Measurements from ENCODE around the gene RHO.

RHO gene

DNA sequence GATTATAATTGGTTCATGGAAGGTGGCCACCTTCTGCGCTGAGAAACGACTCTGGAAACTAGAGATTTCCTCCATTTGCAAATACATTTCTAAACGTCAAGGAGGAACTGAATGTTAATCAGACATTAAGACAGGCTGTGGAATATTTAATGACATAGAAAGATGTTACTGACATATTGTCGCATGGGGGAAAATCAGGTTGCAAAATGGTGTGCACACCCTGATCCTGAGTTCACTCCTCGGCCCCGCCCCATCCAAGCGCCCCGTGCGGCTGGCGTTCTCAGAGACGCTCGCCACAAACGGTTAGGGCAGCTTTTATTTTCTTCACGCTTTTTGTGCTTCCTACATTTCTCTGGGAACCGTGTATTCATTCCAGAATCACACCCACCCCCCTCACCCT lies 25.3 kb downstream of the RHO start:
- H3K4me3 ChIP-seq (ENCODE audit: low read length), result no peak overlapping the region
- TF ChIP-seq, protein P1, sequence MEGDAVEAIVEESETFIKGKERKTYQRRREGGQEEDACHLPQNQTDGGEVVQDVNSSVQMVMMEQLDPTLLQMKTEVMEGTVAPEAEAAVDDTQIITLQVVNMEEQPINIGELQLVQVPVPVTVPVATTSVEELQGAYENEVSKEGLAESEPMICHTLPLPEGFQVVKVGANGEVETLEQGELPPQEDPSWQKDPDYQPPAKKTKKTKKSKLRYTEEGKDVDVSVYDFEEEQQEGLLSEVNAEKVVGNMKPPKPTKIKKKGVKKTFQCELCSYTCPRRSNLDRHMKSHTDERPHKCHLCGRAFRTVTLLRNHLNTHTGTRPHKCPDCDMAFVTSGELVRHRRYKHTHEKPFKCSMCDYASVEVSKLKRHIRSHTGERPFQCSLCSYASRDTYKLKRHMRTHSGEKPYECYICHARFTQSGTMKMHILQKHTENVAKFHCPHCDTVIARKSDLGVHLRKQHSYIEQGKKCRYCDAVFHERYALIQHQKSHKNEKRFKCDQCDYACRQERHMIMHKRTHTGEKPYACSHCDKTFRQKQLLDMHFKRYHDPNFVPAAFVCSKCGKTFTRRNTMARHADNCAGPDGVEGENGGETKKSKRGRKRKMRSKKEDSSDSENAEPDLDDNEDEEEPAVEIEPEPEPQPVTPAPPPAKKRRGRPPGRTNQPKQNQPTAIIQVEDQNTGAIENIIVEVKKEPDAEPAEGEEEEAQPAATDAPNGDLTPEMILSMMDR (conservative IDR thresholded peaks at IDR 0.05; ENCODE audit: low read length), result no peak
- no peak for DNase-seq (ENCODE audit: low read depth)

GRCh38 chr3:129554356-129555152 lies 26.1 kb downstream of the RHO start:
- H3K4me3 ChIP-seq (ENCODE audit: low read length), result no peak overlapping the region
- DNase-seq (ENCODE audit: low read depth), result no peak

DNA sequence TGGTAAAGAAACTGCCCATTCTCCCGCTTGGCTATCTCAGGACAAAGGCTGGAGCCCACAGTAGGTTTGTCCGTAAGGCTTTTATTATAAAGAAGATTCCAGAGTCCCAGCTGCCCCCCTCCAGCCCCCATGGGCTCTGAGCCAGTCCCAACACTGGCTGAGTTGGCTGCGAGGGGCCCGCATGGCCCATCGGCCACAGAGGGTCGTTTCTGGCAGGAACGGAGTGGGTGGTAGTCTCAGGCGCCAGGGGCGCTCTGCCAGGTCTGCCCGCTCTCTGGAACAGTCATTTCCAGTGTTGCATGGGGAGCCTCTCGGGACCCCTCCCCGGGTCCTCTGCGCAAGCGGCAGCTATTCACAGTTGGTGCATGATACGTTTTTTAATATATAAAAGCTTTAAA lies 26.7 kb downstream of the RHO start:
- no peak overlapping the region for H3K4me3 ChIP-seq (ENCODE audit: low read length)
- TF ChIP-seq, protein P1 (conservative IDR thresholded peaks at IDR 0.05; ENCODE audit: low read length), result no peak
- no peak for DNase-seq (ENCODE audit: low read depth)

More at GRCh38 chr3:129554356-129555152, 26.1 kb downstream of the RHO start:
- TF ChIP-seq, protein P1 (conservative IDR thresholded peaks at IDR 0.05; ENCODE audit: low read length), result no peak

- TF ChIP-seq, protein P1 (conservative IDR thresholded peaks at IDR 0.05; ENCODE audit: low read length), result no peak
- no peak overlapping the region for H3K4me3 ChIP-seq (ENCODE audit: low read length)
- no peak for DNase-seq (ENCODE audit: low read depth)
Measured at GRCh38 chr3:129555616-129556357, 27.3 kb downstream of the RHO start.

GRCh38 chr3:129556358-129556695 lies 27.9 kb downstream of the RHO start:
- DNase-seq (ENCODE audit: low read depth), result no peak
- no peak overlapping the region for H3K4me3 ChIP-seq (ENCODE audit: low read length)
- TF ChIP-seq, protein P1 (conservative IDR thresholded peaks at IDR 0.05; ENCODE audit: low read length), result no peak

DNA sequence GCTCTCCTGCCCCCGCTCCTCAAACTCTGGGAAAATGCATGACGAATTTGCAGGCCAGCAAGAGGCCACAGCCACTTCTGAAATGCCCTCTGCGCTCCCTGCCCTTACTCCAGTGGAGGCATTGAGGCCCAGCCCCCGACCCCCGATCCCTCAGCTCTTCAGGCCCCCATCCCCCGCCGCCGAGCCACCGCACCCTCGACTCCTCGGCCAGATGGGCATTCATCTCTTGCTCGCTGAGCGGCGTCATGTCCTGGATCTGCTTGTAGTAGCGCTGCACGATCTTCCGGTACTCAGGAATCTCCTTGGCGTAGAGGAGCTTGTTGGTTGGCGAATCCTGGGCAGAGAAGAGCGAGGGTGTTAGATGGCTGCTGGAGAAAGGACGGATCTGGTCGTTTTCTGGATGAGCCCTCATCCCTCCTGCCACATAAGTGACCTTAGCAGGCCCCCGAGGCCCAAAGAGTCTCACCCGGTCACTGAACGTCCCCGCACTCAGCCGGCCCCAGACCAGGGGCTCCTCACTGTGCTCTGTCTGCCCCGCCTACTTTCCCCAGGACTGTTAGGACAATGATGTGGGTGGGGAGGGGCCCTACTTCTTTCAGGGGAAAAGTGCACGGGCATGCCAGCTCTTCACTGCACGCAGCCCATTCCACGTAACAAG lies 28.6 kb downstream of the RHO start:
- no peak for DNase-seq (ENCODE audit: low read depth)
- TF ChIP-seq, protein P1 (conservative IDR thresholded peaks at IDR 0.05; ENCODE audit: low read length), result no peak
- no peak overlapping the region for H3K4me3 ChIP-seq (ENCODE audit: low read length)

All from AG10803 (cell line).